Renal cortex interstitium (tissue), 11 donors: ENCODE results near the gene VSIG8. TPM values are rescaled to one million over a fixed set of nuclear protein-coding genes. Genes with fewer than 3 reads are reported as not detected.

Source experiments
- DNase-seq, 11 donors: peaks; one replicate each; pipeline ENCODE4 v3.0.0-alpha.2; 2013; ENCODE audit warnings: low read depth in 9 of 11, low spot score in 4 of 11; ENCODE audit errors: extremely low read depth in 1 of 11
- polyA plus RNA-seq, 3 donors: library from polyadenylated mRNA; unstranded; fragments of 120-200 nt; gene quantifications; one replicate each; pipeline ENCODE4 v1.2.1, GENCODE V29; 2013; ENCODE audit not compliant: insufficient read length in 3 of 3

VSIG8 gene
- polyA plus RNA-seq, 3 donors: 0.30 to 1.2 (median 0.32) TPM

GRCh38 chr1:159839116-159839849, 23.2 kb downstream of the VSIG8 start:
- no peak for DNase-seq

DNA sequence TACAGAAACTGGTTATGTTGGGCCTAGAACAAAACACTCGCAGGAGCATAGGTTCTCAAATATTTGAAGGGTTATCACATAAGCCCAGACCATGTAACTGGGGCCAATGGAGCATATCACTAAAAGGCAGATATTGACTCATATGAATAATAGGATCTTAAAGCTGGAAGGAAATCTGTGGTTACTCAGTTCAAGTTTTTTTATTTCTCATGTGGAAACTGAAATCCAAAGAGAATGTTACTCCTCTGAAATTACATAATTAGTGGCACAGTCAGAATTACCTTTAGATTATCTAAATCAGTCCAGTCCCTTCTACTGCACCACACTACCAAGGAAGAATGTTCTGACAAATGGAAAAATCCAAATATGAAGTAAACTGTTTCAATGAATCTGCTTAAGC, 23.7 kb downstream of the VSIG8 start:
- no peak for DNase-seq

DNA sequence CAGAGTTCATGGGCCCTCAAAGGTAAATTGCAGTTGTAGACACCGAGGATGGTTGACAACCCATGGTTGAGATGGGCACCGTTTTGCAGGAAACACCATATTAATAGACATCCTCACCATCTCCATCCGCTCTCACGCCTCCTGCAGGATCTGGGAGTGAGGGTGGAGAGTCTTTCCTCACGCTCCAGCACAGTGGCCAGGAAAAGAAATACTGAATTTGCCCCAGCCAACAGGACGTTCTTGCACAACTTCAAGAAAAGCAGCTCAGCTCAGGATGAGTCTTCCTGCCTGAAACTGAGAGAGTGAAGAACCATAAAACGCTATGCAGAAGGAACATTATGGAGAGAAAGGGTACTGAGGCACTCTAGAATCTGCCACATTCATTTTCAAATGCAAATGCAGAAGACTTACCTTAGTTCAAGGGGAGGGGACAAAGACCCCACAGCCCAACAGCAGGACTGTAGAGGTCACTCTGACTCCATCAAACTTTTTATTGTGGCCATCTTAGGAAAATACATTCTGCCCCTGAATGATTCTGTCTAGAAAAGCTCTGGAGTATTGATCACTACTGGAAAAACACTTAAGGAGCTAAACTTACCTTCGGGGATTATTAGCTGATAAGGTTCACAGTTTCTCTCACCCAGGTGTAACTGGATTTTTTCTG, 26.5 kb downstream of the VSIG8 start:
- DNase-seq: no peak

- DNase-seq: no peak
Observed at GRCh38 chr1:159835356-159835755, 27.1 kb downstream of the VSIG8 start.

DNA sequence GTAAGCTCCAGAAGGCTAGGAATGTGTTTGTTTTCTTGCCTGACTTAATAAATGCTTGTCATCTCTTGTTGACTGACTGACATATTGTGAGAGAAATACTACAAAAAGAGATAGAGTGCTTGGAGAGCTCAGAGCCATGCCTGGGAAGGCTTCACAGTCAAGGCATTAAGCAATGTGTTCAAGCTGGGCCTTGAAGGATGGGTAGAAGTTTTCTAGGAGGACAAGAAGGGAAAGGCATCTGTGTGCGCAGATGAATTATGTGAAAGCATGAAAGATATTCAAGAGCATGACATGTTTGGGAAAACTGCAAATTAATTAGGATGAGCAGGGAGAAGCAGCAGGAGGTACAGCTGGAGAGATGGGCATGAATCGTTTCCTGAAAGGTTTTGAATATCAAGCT, 30.1 kb downstream of the VSIG8 start:
- no peak for DNase-seq

DNA sequence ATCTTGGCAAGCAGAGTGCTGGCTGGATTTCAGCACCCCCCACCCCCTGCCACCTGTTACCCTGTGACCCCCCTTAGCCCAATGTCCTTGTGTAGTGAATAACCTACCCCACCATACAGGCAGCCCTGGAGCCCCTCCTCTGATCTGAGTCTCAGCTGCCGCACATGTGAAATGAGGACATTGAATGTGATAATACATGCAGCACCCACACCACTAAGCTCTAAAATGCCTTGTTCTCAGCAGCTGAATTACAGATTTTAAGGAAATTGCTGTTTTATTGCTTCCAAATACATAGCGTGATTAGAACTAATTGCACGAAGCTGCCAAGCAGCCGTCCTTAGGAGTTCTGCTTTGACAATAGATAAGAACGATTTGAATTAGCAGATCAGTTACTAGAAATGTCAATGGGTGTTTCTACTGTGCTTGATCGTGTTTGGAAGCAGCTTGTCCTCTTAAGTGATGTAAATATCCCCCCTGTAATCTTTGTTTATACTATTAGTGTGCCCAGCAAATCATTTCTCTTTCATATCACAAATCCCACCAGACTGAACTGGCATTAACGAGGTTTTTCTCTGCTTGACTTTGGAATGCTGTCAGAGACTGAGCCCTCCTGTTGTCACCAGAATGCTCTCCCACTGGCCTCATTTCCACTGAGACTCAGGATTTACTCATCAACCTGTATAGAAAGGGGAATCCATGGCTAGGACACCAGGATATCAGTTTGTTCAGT, 30.9 kb downstream of the VSIG8 start:
- DNase-seq: no peak

DNA sequence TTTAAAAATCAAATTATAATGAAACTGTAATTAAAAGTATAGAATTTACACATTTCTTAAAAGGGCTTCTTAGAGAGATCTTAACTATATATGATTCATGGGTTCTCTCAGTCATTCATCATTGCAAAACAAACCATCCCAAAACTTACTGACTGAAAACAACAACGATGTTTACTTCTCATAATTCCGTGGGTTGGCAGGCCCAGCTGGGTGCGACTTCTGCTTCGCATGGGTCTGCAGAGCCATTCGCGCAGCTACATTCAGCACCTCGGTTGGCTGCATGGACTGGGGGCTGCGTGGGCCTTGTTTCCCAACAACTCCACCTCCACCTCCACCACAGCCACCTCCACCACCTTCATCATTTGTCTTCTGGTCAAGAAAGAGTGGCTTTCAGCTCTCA, 31.7 kb downstream of the VSIG8 start:
- DNase-seq: no peak

- DNase-seq: no peak
Observed at GRCh38 chr1:159829822-159830465, 32.5 kb downstream of the VSIG8 start.

- DNase-seq: peak in 1 of 11 donors; percentile 24
Observed at GRCh38 chr1:159829273-159829634, 33.2 kb downstream of the VSIG8 start.

DNA sequence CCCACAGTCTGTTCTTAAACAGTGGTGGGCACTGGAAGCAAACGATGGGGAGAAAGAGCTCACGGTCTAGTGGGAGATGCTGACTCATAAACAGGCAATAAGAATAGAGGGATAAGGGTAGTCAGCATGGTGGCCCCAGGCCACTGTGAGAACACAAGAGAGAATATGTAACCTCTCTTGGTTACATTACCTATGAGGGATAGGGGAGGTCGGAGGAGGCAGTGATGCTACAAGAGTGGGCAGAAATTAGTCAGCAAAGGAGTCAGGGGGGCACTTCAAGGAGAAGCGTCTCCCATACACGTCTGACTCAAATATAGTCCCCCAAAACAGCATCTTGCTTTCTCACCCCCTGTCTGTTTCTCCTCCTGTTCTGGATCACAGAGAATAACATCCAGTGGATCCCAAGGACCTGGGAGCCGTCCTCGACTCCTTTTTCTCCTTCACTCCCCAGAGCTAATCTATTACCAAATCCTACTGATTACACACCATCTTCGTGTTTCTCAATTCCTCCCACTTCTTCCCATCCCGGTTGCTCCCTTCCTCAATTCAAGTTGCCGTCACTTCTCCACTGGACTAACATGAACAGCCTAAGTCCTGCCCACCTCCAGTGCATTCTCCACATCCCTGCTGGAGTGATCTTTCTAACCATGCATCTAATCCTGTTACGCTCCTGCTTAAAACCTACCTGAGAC, 33.7 kb downstream of the VSIG8 start:
- no peak for DNase-seq

DNA sequence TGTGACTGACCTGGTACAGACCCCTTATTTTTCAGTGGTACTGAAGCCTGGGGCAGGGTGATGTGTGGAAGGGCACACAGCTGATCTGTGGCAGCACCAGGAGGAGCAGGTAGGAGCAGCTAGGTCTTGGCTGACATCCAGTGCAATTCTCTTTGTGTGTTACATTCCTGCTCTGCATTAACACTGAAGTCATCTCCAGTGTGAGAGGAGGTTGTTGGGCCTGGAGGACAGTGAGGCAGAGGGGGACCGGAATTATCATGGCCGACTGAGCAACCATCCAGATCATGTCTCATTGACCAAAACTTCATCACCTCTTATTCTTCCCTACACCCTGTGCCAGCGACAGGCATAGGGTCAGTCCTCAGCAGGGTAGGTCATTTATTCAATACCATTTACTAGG, 34.3 kb downstream of the VSIG8 start:
- DNase-seq: no peak

GRCh38 chr1:159827549-159827948, 34.9 kb downstream of the VSIG8 start:
- no peak for DNase-seq

GRCh38 chr1:159827102-159827490, 35.4 kb downstream of the VSIG8 start:
- no peak for DNase-seq

GRCh38 chr1:159826441-159827101, 35.9 kb downstream of the VSIG8 start, which contains the start of gene SLAMF8:
SLAMF8 (plus strand) TSS chr1:159826873; CDS start chr1:159826899, 26 bp downstream.
- no peak for DNase-seq

DNA sequence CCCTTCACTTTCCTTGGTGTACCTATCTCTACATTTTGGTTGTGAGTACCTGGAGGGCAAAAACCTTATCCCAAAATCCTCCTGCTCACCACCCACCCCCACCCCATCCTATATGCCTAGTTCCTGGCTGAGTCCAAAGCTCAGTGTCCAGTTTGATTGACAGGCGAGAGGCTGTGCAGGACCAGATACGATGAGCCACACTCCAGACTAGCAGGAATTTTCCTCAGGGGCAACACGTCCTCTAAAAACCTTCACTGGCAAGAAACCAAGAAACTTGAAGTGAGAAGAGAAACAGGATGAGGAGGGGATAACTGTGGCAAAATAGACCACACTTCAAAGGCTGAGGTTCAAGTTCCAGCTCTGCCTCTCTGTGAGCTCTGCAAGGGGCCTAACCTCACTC, 36.9 kb downstream of the VSIG8 start:
- no peak for DNase-seq

GRCh38 chr1:159823406-159823805, 39.1 kb downstream of the VSIG8 start:
- DNase-seq: peak in 6 of 11 donors; percentile 10 to 70 (median 41)

- DNase-seq: no peak
Observed at GRCh38 chr1:159821171-159821867, 41.1 kb downstream of the VSIG8 start.
